HG02642 (cell line): ENCODE data around the gene MMP24.

ENCODE experiments used
- ATAC-seq: cut with Tn5 transposase; IDR thresholded peaks from one replicate; pipeline ENCODE4 v1.9.1; 2021; ENCODE audit warnings: mild to moderate bottlenecking; ENCODE audit not compliant: unreplicated experiment, poor library complexity

Gene MMP24

GRCh38 chr20:35275741-35276251 is 49.3 kb downstream of the MMP24 start:
- ATAC-seq: no peak

DNA sequence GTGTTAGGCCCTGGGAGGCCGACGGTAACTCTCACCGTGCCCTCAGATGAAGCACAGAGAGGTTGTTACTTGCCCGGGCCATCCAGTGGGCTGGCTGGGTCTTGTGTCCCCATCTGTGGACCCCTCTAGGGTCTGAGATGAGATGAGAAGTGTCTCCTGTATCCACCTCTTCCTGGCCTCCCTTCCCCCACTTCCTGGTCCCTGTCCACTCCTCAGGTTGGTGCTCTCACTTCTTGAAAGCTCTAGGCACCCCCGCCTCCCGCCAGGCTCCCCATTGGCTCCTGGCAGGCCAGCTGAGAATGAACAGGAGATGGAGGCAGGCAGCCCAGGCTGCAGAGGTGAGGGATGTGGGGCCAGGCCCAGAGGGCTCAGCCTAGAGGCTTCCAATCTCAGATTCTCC is 49.9 kb downstream of the MMP24 start:
- no peak for ATAC-seq

DNA sequence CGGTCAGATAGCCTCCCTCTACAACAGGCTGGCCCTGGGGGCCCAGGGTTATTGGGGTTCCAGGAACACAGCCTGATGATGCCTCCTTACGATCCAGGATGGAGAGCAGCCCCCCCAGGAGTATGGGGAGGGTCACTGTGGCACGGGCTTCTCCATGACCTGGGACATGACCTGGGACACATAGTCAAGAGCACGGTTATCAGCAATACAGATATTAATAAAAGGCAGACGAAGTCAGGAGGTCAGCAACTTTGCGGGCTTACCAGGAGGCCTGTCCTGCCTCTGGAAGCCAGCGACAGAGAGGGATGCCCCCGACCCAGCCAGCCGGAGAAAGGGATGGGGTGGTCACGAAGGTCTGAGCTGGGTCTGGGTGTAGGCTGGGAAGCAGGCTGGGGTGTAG is 50.6 kb downstream of the MMP24 start:
- ATAC-seq: no peak

- peak; percentile 81 for ATAC-seq
Measured at GRCh38 chr20:35277531-35278395, 51.3 kb downstream of the MMP24 start, which contains the start of gene MMP24OS. Gene MMP24OS (minus strand): TSS chr20:35278122. CDS start chr20:35277929, 193 bp downstream.

- no peak for ATAC-seq
Measured at GRCh38 chr20:35279040-35279439, 52.5 kb downstream of the MMP24 start.

DNA sequence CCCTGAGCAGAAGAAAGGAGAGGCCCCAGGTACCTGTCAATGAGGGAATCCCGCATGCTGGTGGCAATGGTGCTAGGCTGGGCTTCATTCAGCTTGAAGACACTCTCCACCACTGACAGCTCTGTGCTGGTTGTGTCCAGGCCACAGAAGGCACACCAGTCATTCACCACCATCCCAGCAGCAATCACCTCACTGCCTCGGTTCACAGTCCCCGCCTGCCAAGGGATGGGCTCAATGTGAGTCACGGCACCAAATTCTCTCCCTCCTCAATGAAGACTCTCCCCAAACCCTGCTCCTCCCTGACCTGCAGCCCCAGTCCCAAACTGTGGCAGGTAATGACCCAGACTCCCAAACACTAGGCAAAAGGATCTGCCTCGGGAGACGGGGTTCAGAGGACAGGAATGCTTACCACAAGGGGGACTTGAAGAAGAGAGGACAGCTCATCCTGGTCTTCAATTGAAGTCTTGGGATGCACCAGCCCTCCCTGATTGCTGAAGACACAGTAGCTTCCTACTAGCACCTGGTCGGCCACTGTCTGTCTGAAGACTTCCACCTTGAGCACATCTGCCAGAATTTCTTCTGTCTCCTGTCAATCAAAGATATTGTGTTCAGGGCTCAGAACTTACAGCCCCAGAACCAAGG is 53.2 kb downstream of the MMP24 start:
- no peak for ATAC-seq

- ATAC-seq: no peak
Measured at GRCh38 chr20:35280523-35280922, 54.0 kb downstream of the MMP24 start.

DNA sequence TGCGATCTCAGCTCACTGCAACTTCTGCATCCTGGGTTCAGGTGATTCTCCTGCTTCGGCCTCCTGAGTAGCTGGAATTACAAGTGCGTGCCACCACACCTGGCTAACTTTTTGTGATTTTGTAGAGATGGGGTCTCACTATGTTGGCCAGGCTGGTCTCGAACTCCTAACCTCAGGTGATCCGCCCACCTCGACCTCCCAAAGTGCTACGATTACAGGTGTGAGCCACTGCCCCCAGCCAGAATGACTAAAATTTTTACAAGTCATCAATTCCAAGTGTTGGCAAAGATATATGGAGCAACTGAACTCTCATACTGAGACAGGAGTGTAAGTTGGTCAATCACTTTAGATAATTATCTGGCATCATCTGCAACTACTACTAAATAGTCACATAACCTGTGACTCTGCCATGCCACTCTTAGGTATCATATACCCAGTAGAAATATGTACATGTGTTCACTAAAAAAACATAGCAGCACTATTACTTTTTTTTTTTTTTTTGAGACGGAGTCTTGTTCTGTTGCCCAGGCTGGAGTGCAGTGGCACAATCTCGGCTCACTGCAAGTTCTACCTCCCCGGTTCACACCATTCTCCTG is 55.1 kb downstream of the MMP24 start:
- ATAC-seq: no peak

- ATAC-seq: no peak
Measured at GRCh38 chr20:35283441-35284266, 57.2 kb downstream of the MMP24 start.

GRCh38 chr20:35284267-35284991 is 57.9 kb downstream of the MMP24 start, which contains the start of gene EIF6:
Gene EIF6 (minus strand): TSS chr20:35284772. CDS start chr20:35284487, 285 bp downstream.
- peak; percentile 78 for ATAC-seq

DNA sequence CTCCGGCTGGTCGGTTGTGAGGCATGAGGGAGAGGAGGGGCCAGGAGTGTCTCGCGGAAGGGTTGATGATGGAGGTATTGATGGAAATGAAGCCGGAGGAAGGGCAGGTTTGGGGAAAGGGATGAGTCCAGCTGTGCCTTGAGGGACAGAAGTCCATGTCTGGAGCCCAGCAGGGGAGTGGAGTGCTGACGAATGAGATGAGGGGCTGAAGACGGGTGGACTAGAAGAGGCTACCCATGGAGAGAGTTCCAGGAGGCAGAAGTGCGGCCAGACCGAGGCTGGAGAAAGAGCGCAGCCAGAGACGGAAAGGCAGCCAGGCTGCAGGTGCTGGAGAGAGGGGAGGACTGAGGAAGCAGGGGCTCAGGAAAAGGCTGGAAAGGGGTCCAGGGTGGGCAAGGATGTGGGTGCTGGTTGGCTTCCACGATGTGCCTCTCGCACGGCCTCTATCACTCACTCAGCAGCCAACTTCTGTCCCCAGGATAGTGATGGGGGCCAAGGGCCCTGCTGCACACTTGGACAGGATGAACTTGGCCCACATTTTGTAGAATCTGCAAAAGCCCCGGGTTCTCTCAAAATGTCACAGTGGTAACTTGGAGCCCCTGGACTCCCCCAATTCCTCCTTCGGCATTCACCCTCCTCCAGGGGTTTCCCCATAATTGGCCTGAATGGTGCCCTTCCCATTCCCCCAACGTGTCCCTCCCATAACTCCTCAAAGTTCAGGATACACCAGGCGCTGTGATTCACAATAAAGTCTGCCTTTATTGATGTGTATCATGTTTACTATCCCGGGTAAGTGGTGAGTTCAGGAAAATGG is 58.7 kb downstream of the MMP24 start:
- ATAC-seq: no peak

DNA sequence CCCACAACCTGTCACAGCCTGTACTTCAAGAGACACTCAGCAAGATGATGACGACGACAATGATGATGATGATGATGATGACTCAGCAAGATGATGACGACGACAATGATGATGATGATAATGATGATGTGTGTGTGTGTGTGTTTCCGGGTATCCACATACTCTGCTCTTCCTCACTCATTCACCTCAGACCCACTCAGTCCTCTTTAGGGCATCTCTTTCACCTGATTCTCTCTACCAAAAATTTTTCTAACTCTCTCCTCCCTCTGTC is 59.3 kb downstream of the MMP24 start:
- no peak for ATAC-seq

GRCh38 chr20:35286077-35286898 is 59.8 kb downstream of the MMP24 start:
- ATAC-seq: no peak

DNA sequence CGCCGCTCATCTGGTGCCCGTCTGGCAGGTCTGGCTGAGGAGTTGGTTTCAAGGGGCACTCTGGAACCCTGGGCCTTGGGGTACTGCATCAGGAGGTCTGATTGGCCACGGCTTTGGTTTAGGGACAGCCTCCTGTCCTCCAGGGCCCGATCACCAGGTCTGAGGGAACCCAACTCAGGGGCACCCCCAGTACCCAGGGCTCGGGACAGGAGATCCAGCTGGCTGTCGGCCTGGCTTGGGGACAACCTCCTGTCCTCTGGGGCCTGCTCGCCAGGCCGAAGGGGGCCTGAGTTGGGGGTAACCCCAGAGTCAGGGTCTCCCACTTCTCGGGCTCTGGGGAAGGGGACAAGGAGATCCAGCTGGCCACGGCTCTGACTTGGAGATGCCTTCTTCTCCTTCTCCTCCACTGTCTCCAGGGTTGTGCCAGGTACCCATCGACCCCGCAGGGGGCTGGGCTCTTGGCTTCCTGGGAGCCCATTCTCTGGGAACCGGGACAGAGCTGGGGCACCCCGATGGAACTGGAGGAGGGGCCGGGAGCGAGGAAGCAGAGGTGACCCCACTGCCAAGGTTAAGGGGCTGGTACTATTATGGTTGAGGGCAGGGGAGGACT is 60.5 kb downstream of the MMP24 start:
- ATAC-seq: no peak

GRCh38 chr20:35287509-35288324 is 61.2 kb downstream of the MMP24 start:
- ATAC-seq: no peak

DNA sequence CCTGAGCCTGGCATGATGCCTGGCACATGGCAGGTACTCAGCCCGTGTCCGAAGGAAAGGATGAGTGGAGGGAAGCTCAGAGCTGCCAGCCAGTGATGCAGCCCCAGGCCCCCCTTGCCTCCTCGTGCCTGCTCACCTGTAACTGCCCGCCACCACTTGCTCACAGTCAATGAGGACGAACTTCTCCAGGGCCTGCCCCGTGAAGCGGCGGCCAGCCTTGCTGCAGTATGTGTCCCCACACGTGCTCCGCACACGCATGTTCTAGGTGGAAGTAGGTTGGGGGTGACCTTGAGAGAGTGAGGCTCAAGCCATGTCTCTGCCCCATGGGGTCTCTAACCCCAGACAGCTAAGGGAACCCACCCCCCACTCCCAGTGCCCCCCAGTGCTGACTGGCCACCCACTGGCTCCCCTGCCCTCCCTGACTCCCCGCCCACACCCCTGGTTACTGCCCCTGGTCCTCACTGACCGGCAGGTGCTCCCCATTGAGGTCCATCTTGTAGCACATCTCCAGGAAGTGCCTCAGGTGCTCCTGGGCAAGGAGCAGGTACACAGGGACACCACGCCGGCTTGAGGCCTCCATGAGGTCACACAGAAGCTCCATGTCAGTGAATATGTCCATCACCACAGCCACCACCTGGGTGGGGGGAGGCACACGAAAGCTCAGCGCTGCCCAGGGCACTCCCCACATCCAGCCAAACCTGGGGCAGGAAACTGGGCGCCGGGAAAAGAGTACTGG is 62.0 kb downstream of the MMP24 start:
- no peak for ATAC-seq
